Anterior cingulate cortex (tissue), 58 donors: ENCODE data around the gene ACOX3.

ENCODE experiments used
- DNase-seq, 58 donors: peaks; one replicate each; lab custom pipeline; 2025; lab: John Stamatoyannopoulos, UW

ACOX3 gene

DNA sequence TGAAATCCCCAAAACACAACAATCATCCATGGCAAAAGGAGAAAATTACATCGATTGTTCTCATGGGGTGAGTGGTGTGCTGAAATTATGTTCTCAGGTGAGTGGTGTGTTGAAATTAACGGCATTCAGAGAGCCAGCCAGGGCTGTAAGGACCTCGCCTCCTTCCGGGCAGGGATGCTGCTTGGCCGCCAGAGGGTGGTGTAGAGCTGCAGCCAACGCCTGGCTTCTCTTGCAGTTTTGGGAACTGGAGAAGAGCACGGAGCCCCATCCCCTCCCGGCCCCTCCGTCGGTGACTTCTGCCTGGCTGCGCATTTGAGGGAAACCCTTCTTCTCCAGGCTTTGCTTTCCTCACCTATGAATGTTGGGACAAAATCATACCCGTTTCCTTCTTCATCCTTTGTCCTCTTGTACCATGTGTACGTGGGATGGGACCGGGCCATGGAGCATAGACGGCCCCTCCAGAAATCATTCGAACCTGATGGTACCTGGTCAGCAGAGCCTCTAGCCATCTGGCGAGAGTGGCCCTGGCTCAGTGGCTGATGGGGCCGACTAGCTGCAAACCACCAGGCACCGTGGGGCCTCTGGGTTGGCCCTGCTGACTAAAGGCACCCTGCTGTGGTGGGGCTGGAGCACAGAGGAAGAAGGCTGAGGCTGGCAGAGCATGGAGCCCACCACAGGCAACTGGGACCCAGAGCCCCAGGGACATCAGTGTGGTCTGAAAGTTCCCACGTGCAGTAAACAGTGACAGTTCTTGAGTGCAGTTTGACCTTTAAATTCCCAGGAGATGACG, 28.4 kb upstream of the ACOX3 start:
- DNase-seq, result peak in 46 of 58 donors; percentile 9 to 73 (median 38)

DNA sequence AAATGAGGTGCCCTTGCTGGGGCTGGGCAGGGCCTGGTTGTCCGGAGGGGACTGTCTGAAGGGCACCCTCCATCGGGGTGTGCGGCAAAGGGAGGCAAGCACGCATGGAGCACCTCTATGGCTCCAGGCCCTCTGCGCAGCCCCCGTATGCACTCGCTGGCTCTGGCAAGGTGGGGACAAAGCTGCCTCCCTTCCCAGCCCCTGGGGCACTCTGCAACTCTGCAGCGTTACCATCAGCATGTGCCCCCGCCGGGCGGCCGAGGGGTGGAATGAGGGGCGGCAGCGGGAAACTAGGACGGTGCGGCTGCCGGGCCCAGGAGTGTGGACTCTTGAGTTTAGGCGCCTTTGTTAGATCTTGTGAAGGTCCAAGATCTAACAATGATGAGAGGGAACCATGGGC, 26.5 kb upstream of the ACOX3 start:
- no peak for DNase-seq

DNA sequence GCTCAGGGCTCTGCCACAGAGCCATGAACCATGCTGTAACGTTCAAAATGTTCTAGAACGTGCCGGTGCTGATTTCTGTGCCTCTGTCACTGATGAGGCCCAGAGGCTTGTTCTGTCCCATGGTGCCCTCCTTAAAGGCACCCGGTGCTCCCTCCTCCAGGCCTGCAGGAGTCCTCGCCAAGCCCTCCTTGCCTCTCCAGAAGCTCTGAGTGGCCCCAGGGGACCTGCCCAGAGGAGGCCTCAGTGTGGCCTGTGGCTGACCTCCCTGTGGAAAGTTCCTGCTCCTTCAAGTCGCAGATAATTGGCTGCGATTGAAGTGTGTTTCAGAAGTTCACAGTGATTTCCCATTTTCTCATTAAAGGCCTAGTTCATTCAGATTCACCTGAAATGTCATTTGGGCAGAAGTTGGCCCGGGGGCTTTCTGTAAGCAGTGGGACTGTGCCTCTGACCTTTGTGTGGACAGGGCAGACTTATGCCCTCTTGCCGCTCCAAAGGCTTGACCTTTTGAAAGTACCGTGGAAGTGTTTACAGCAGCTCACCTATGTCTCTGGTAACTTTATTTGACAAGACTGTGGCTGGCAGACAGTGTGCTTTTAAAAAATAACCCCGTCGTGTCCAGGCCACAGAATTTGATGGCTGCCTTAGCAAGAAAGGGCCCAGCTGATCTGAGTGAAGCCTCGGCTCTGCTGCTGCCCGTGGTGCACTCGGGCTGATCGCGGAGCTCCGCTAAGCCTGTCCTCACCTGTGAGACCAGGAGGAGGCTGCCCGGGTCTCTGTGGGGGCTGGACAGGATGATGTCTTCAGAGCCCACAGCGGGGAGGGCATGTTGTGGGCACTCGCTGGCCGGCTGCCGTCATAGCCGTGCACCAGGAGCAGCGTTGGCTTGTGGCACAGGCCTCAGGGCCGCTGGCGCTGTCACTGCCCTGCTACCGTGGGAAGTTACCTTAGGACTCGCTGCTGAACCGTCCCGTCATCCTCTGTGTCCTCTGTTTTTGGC, 25.4 kb upstream of the ACOX3 start:
- no peak for DNase-seq

DNA sequence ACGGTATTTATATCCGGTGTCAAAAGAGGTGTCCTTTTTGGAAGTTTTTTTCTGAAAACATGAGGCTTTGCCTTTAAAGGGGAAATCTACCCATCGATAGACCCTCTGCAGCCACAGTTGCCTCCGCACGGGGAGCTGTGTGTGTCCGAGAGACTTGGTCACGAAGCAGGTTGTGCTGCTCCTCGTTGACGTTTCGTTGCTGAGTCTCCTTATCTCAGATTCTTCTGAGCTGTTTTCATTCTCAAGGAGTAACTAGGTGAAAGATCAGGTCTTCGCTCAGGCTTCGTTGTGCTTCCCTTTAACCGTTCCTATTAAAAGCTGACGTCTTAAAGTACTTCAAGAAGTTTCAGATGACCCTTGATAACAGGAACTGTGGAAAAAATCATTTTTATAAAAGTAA, 23.9 kb upstream of the ACOX3 start:
- DNase-seq, result no peak

DNA sequence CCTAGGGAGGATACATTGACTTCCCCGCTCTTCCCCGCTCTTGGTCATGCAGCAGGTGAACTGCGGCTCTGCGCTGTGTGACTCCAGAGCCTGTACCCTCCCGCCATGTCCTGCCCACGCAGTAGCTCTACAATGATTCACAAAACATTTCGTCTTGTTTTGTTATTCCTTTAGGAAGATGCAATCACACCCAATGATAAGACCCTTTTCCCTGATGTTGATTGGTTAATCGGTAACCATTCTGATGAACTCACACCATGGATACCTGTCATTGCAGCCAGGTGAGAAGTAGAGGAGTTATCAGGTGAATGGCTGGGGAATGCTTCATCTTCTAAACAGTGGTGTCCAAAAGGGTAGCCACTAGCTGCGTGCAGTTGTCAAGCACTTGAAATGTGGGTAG, 23.3 kb upstream of the ACOX3 start:
- no peak for DNase-seq

DNA sequence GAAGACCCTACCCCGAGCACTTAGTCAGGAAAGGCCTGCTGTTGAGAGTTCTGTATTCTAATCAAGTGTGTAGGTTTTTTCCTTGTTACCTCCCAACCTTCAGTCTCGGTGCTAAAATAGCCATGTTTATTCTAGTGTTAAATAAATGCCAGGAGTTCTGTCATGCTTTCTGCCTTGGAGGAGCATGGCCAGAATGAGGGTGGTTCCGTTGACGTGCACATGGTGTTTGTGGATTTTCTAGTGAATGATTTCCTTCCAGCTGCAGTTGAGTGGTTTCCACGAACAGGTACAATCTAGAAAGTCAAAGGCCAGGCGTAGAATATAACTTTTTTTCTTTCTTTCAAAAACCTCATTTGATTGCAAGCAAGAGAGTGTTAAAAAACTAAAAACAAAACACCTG, 21.1 kb upstream of the ACOX3 start:
- DNase-seq, result no peak

DNA sequence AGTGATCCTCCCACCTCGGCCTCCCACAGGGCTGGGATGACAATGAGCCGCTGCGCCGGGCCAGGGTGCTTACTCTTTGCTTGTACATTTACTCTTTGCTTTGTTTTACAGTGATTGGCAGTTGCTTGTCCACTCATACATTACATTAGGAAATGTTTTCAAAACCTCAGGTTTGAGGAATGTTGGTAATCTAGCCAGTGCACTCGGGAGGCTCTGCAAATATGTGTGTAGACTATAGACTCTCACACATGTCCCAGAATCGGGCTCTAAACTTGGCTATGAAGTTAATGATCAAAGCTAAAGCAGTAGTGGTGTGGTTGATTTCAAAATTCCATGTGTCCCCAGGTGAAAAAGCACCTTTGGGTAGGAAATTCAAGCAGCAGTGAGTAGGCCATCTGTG, 20.6 kb upstream of the ACOX3 start:
- DNase-seq, result no peak

DNA sequence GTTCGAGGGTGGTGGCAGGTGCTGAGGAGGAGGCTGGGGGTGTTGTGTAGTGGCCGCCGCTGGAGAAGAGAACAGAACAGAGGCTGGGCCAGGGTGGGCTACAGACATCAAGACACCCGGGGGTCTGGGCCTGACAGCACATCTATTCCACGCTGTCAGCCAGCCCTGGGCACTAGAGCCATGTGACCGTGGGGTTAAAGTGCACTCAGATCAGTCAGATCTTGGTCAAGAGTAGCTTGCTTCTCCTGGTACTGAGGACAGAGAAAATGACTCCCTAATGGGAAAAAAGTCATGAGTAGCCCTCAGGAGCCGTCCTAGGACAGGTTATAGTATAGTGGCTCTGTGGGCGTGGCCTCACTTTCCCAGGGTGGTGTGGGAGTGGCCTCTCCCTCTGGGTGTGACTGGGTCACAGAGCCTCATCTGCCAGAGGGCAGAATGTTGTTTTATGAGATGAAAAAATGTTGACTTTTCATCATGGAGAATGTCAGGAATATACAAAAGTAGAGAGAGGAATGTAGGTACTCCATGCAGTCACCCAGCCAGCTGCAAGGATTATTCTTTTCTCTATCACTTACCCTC, 19.4 kb upstream of the ACOX3 start:
- DNase-seq, result no peak

DNA sequence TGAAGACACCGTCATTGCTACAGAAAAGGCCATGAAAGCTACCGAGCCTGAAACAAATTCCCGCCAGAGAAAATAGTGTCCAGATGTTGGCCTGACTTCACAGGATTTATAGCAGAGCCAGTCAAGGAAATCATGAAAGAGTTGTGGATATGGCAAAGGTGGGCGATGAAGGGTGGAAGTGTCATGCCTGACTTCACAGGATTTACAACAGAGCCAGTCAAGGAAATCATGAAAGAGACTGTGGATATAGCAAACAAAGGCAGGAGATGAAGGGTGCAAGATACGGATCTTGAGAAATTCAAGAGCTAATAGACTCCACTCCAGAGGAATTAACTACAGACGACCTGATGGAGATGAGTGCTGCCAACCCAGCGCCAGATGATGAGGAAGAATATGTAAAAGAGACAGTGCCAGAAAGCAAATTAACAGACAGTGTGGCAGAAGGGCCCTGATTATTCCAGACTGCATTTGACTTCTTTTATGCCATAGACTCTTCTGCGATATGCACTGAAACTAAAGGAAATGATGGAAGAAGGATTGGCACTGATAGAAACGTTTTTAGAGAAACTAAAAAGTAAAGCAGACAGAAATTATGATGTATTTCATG, 17.2 kb upstream of the ACOX3 start:
- DNase-seq, result no peak

DNA sequence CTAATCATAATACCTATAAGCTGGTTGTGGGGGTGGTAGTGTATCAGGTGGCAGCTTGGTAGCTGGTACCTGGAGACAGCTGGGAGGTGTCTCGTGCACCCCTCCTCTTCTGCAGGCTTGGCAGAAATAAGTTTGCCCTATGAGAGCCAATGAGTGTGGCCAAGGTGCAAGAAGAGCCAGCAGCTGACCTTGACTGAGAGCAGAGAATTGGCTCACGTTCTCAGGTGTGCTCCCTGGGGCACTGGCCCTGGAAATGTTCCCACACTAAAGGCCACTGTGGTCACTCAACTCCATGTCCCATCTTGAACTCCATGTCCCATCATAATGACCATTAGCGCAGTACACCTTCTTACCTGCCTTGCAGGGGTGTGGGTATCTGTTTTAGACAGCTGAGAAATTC, 13.4 kb upstream of the ACOX3 start:
- DNase-seq, result no peak

DNA sequence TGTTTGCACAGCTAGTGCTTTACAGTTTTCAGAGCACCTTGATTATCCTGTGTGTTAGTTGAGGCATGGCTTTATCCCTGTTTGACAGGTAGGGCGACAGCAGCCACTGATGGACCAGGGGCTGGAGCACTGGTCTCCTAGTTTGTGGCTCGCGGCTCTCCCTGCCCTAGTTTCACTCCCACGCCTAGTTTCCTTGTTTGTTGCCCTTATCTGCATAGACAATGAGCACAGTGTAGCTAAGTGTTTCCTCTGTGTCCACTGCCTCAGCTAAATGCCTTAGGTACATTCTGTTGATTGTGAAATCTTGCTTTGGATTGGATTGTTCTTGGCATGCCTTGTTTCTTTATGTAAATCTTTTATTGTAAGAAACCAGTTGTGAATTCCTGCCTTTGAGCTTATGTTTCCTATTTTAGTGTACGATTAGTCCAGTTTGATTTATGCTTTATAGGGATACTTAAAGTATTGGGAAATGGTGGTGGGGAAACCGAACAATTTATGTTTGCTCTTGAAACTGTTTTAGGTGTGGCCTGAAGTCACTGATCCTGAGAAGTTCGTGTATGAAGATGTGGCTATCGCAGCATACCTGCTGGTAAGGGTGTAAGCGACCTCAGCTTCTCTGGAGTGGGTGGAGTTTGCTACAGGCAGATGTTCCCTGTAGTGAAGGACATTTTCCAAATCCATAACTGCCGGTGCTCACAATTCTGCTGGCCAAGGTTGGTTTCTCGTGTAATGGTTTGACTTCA, 11.1 kb upstream of the ACOX3 start:
- DNase-seq, result no peak

DNA sequence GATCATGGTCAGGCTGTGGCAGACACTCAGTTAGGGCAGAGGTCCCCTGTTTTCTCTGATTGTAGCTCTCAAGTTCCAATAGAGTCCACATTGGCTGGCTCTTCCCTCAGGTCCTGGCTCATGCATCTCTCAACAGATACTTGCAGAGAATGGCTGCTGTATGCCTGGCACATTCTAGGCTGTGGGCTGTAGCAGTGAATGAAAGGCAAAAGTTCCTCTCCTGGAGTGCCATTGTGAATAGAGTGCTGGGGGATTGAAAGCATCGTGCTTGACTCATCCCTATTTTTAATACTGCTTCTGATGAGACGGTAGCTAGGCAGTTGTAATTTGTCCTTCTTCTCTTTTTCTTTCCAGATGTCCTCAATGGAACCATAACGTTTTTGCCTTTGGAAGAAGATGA, 5.6 kb upstream of the ACOX3 start:
- DNase-seq, result peak in 1 of 58 donors; percentile 7

DNA sequence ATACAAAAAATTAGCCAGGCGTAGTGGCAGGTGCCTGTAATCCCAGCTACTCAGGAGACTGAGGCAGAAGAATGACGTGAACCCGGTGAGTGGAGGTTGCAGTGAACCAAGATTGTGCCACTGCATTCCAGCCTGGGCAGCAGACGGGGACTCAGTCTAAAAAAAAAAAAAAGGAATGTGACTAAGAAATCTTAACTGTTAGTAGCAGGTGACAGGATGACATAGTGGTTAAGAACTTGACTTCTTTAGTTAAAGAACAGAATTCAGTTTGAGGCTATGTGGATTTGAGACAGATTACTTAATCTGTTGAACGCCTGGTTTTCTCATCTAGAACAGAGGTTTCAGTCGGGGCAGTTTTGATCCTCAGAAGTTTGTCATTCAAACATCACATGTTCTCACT, 3.3 kb upstream of the ACOX3 start:
- DNase-seq, result no peak

DNA sequence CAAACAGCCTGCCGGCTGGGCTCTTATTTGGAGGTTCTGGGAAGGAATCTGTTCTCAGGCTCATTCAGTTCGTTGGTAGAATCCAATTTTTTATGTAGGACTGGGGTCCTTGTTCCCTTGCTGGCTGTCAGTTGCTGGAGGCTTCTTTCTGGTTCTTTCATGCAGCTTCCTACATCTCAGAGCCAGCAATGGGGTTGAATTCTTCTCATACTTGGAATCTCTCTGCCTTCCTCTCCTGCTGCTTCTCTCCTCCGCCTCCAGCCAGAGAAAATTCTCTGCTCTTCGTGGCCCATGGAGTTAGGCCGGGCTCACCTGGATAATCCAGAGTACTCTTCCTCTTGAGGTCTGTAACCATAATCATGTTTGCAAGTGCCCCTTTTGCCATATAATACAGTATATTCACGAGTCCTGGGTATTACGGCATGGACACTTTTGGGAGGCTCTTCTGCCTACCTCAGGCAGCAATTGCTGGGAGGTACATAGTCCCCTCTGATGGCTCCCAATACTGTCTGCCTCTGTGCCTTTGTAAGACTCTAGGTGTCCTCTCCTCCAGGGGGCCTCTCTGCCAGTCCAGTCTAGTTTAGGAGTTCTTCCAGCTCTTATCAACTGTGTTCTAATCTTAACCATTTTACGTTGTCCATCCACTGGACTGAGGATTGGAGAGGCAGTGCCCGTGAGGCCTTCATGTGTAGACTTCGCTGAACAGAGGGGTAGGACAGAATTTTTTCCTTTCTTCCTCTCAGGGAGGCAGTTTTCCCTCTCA, 2.3 kb upstream of the ACOX3 start:
- no peak for DNase-seq

DNA sequence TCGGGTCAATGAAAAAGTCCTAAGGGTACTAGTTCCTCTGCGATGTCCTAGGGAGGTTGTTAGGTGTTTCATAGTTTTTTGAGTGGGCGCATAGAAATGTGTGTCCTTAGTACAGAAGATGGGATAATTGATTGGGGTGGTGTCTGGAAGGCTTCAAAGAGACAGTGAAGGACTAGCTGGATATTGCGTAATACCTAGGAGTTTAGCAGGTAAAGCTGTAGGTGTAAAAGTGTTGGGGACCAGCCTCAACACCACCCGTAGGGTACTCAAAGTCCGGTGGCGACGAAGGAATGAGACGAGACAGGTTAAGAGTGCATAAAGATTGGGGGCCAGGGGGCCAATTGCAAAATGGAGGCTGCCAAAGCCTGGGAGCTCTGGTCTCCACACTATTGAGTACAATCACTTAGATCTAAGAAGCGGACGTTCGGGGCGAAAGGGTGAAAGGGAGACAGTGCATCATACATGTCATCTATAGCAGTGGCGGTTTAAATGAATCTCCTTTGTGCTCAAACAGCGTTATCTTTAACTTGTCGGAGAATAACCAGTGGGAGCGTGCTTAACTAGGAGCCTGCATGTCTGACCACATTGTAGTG, 1.1 kb upstream of the ACOX3 start:
- no peak for DNase-seq

DNA sequence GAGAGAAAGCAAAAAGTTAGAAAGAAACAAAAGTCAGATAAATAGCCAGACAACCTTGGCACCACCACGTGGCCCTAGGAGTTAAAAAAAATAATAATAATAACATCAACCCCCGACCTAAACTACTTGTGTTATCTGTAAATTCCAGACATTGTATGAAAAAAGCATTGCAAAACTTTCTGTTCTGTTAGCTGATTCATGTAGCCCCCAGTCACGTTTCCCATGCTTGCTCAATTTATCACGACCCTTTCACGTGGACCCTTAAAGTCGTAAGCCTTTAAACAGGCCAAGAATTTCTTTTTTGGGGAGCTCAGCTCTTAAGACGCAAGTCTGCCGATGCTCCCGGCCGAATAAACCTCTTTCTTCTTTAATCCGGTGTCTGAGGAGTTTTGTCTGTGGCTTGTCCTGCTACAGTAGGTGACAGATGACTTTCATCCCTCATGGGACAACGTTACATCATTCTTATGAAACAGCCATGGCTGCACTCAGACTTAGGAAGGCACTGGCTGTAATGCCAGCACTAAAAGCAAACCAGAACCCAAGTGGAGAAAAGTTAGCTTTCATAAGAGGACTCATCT, 520 bp downstream of the ACOX3 start:
- peak in 1 of 58 donors; percentile 39 for DNase-seq

DNA sequence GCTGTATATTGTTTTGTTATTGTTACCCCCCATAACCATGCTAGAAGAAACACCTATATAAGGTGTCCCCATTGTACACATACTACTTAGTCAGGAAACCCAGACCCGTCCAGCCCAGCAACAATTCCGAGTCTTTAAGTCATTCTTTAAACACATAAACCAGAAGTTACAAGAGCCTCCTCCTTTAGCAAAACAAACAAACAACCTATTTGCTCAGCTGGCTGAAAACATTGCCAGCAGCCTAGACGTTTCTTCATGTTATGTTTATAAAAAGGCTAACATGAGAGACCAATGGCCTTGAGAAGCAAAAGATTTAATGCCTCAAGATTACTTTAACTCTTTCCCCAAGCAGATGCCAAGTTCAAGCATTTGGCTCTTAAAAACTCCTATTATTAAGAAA, 1.4 kb downstream of the ACOX3 start:
- no peak for DNase-seq

DNA sequence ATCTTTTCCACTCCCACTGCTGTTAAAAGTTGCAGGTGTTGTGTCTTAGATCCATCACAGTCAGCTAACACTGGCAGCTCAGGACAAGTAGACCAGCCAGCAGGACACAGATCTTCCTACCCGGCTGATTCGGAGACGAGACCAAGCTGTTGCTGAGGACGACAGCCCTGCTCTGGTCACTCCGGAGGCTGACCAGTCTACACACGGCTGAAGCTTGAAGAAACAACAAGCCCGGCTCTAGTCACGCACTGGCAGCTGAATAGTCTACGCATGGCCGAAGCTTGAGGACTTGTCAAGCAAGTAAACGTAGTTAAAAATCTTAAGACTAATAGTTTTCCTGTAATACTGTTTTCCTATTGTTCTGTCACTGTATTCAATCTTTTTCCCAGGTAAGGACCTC, 1.8 kb downstream of the ACOX3 start:
- no peak for DNase-seq

DNA sequence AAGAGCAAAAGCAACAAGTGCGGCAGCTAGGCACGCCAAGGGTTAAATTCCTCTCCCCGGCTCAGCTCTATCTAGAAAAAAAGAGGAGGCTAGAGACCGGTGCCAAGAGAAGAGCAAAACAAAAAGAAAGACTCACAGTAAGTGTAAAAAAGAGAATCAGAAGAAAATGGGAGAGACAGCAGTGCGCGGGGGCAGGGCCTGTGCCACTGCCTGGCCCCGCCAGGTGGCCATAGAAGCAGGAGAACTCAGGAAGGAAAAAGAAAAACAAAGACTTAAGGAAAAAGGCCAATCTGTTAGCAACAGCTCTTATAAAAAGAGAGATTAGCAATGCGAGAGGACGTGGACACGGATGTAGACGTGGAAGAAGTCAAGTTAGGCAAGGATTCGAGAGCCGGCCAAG, 3.2 kb downstream of the ACOX3 start:
- no peak for DNase-seq
